K562 (cell line): ENCODE measurements around the gene NT5C2. TPM values are rescaled to one million over a fixed set of nuclear protein-coding genes. Genes with fewer than 3 reads are reported as not detected.

Source experiments
- ATAC-seq: fragments of 200-7000 bp; cut with Tn5 transposase; 3 replicates; pipeline ENCODE4 v1.9.1; 2020; ENCODE audit warnings: moderate library complexity
- BruUV-seq: library from RNA; stranded (reverse); fragments of 400-500 nt; replicated peaks from 2 replicates; lab custom pipeline; 2021; lab: Mats Ljungman, UMichigan
- CTCF ChIA-PET: fragments of 300-600 bp; formaldehyde crosslinking; extraction: SDS; loops from one replicate; lab custom pipeline; 2021; ENCODE audit warnings: low intra/inter-chr PET ratio; lab: Yijun Ruan, JAX
- POLR2A ChIA-PET: fragments of 300-600, 350-650 bp; sonication (Branson Sonifier 250); formaldehyde crosslinking; extraction: SDS; loops from one replicate; lab custom pipeline; 2021; ENCODE audit warnings: antibody characterized with exemption, inconsistent platforms; lab: Yijun Ruan, JAX
- DNase-seq, 4 experiments: peaks; one replicate each; pipeline versions ENCODE4 v3.0.0 to v3.0.0-alpha.2; 2011 to 2018; ENCODE audit warnings: low spot score in 3 of 4, mixed read lengths in 3 of 4; ENCODE audit errors: extremely low read depth in 1 of 4
- FAIRE-seq: peaks from 2 replicates; lab custom pipeline; 2011; peaks lifted over from hg19 to GRCh38; lab: Jason Lieb, UNC
- H2AFZ ChIP-seq: 2 replicates; pipeline ENCODE4 v1.6.0; 2011; ENCODE audit warnings: low read depth, low read length, control low read depth, inconsistent platforms
- H3K27ac ChIP-seq: fragments of 200-600 bp; 3 replicates; pipeline ENCODE4 v1.8.0; 2011; ENCODE audit warnings: low read depth, mild to moderate bottlenecking, control low read depth, inconsistent platforms, low read length, moderate library complexity, mixed read lengths; ENCODE audit errors: extremely low read depth
- H3K27me3 ChIP-seq, 2 experiments: fragments of 300-600 bp in 1 of 2; 2 replicates in 1 of 2; 3 replicates in 1 of 2; pipeline versions ENCODE4 v1.6.0 to v1.8.0; 2011; ENCODE audit warnings: inconsistent platforms in 2 of 2, low read length in 2 of 2, mild to moderate bottlenecking in 1 of 2, mixed read lengths in 1 of 2, moderate library complexity in 1 of 2; ENCODE audit not compliant: control insufficient read depth in 2 of 2, insufficient read depth in 2 of 2
- H3K36me3 ChIP-seq: fragments of 300-600 bp; 3 replicates; pipeline ENCODE4 v1.8.0; 2011; ENCODE audit warnings: mild to moderate bottlenecking, low read length, inconsistent platforms; ENCODE audit not compliant: control insufficient read depth, insufficient read depth
- H3K4me1 ChIP-seq, 2 experiments: fragments of 200-600 bp in 1 of 2; replicated peaks in 1 of 2; 2 replicates in 1 of 2; 3 replicates in 1 of 2; pipeline versions ENCODE4 v1.5.1 to v1.8.0; 2011; ENCODE audit warnings: inconsistent platforms in 2 of 2, low read length in 2 of 2, mild to moderate bottlenecking in 1 of 2, mixed read lengths in 1 of 2, moderate library complexity in 1 of 2; ENCODE audit not compliant: control insufficient read depth in 2 of 2, insufficient read depth in 2 of 2
- H3K4me2 ChIP-seq: 2 replicates; pipeline ENCODE4 v1.6.1; 2011; ENCODE audit warnings: low read length, control low read depth, inconsistent platforms, mixed read lengths; ENCODE audit not compliant: insufficient read depth
- H3K4me3 ChIP-seq: fragments of 200-600 bp; sonication (generic), shearing (Covaris generic); 2 replicates; pipeline ENCODE4 v1.5.1; 2016; ENCODE audit warnings: control low read depth, inconsistent platforms
- H3K79me2 ChIP-seq: fragments of 200-600 bp; 3 replicates; pipeline ENCODE4 v1.8.0; 2011; ENCODE audit warnings: low read length, inconsistent platforms; ENCODE audit not compliant: control insufficient read depth, insufficient read depth
- H3K9ac ChIP-seq, 2 experiments: 2 replicates each; pipeline versions ENCODE4 v1.6.0 to v1.6.1; 2011; ENCODE audit warnings: low read depth in 2 of 2, low read length in 2 of 2, control low read depth in 1 of 2, inconsistent platforms in 1 of 2, mild to moderate bottlenecking in 1 of 2, mixed read lengths in 1 of 2; ENCODE audit not compliant: insufficient read depth in 1 of 2
- H3K9me1 ChIP-seq: one replicate; pipeline ENCODE4 v1.6.0; 2011; ENCODE audit warnings: inconsistent platforms, mild to moderate bottlenecking, low read length, moderate library complexity; ENCODE audit not compliant: control insufficient read depth, insufficient read depth
- H3K9me3 ChIP-seq: replicated peaks from 2 replicates; pipeline ENCODE4 v1.5.1; 2011; ENCODE audit warnings: low read depth, low read length, inconsistent platforms; ENCODE audit not compliant: control insufficient read depth, insufficient read depth
- H4K20me1 ChIP-seq: replicated peaks from 2 replicates; pipeline ENCODE4 v1.6.1; 2011; ENCODE audit warnings: low read length, inconsistent platforms, mixed read lengths; ENCODE audit not compliant: control insufficient read depth, insufficient read depth
- BCOR ChIP-seq: fragments of 450-650 bp; IDR thresholded peaks from 2 replicates; pipeline ENCODE4 v1.6.1; 2016
- C11orf30 ChIP-seq: fragments of 450-650 bp; IDR thresholded peaks from 2 replicates; pipeline ENCODE4 v1.6.1; 2016; ENCODE audit warnings: low read depth, mild to moderate bottlenecking
- CHD1 ChIP-seq: fragments of 200-600 bp; sonication (generic); IDR thresholded peaks from one replicate; pipeline ENCODE4 v1.6.1; 2012; ENCODE audit warnings: mild to moderate bottlenecking, moderate library complexity, low read length, inconsistent platforms
- DMBX1 ChIP-seq: fragments of 250-450 bp; sonication (Bioruptor Pico); IDR thresholded peaks from 2 replicates; pipeline ENCODE4 v1.8.0; 2022; ENCODE audit warnings: inconsistent platforms, mild to moderate bottlenecking, moderate library complexity, borderline replicate concordance
- DPF2 ChIP-seq: fragments of 450-650 bp; IDR thresholded peaks from 2 replicates; pipeline ENCODE4 v1.6.1; 2016
- FOS ChIP-seq: IDR thresholded peaks from 3 replicates; pipeline ENCODE4 v1.6.1; 2011; ENCODE audit not compliant: insufficient read length; ENCODE audit errors: extremely low read depth
- JUN ChIP-seq, 2 experiments: sonication (generic) in 1 of 2; formaldehyde crosslinking in 1 of 2; IDR thresholded peaks; 2 replicates each; pipeline versions ENCODE4 v1.6.1 to v1.8.0; 2012 to 2022; ENCODE audit warnings: borderline replicate concordance in 2 of 2, mild to moderate bottlenecking in 2 of 2, improper control_type of control experiment in 1 of 2, low read depth in 1 of 2, low read length in 1 of 2, missing genetic modification reagents in 1 of 2
- MBD2 ChIP-seq: sonication (generic); IDR thresholded peaks from 2 replicates; pipeline ENCODE4 v1.6.1; 2016; ENCODE audit warnings: low read depth, borderline replicate concordance
- TFAM ChIP-seq: fragments of 250-450 bp; sonication (Bioruptor Pico); conservative IDR thresholded peaks from 2 replicates; pipeline ENCODE4 v1.5.0; 2021; ENCODE audit warnings: mild to moderate bottlenecking, moderate library complexity
- ZFP36 ChIP-seq: fragments of 150-350 bp; IDR thresholded peaks from 2 replicates; pipeline ENCODE4 v1.6.1; 2018; ENCODE audit warnings: low read length, low read depth; ENCODE audit not compliant: partially characterized antibody
- ZNF586 ChIP-seq: fragments of 450-650 bp; formaldehyde crosslinking; conservative IDR thresholded peaks from 2 replicates; pipeline ENCODE4 v1.4.0; 2020; ENCODE audit warnings: mild to moderate bottlenecking, moderate library complexity
- ZNF644 ChIP-seq: fragments of 200-800 bp; sonication (Bioruptor generic); IDR thresholded peaks from 2 replicates; pipeline ENCODE4 v1.6.1; 2016; ENCODE audit warnings: low read depth, missing genetic modification characterization, missing compliant biosample characterization
- ZSCAN29 ChIP-seq: fragments of 450-650 bp; IDR thresholded peaks from 2 replicates; pipeline ENCODE4 v1.6.1; 2017
- WGBS: fragments of 100-300 bp; shearing (Covaris generic); methylation state at CpG from one replicate; pipeline ENCODE4 v1.1.6; 2016; ENCODE audit warnings: low coverage, mixed read lengths; ENCODE audit not compliant: insufficient coverage; ENCODE audit errors: missing lambda C conversion rate; 5-methylcytosine and 5-hydroxymethylcytosine counted together
- in situ Hi-C: fragments of 300-500 bp; cut with MboI; formaldehyde crosslinking; loops from 4 replicates; pipeline ENCODE4 v1.15.0; 2018; ENCODE audit warnings: inconsistent platforms, mixed read lengths
- intact Hi-C: fragments of 100-400 bp; cut with micrococcal nuclease; formaldehyde crosslinking; loops from 2 replicates; pipeline ENCODE4 v1.14.2; 2022
- polyA plus RNA-seq, 8 experiments: library from polyadenylated mRNA; depleted of rRNA in 4 of 8; stranded (reverse) in 5 of 8; unstranded in 3 of 8; fragments of >200 nt; fragmentation: Nextera tagmentation in 2 of 8; fragmentation: Illumina TruSeq in 1 of 8; extraction: Ambion mirVana in 2 of 8; extraction: Trizol in 1 of 8; gene quantifications; 2 replicates each; pipeline versions ENCODE4 v1.2.1 to v1.2.3, GENCODE V29; 2011 to 2014; ENCODE audit warnings: inconsistent platforms in 1 of 8, missing spikeins in 1 of 8
- total RNA-seq, 7 experiments: library from RNA; depleted of rRNA in 6 of 7; stranded (reverse); fragments of >200 nt in 6 of 7; fragmentation: Illumina TruSeq in 2 of 7; extraction: Trizol in 2 of 7; gene quantifications; 2 replicates each; pipeline versions ENCODE4 v1.2.1 to v1.2.3, GENCODE V29; 2011 to 2021; ENCODE audit warnings: low replicate concordance in 1 of 7
- TF ChIP-seq, protein P1 (sequence below): fragments of 200-800 bp; sonication (Bioruptor generic); IDR thresholded peaks from 2 replicates; pipeline ENCODE4 v1.6.1; 2017; ENCODE audit warnings: missing genetic modification characterization, missing compliant biosample characterization
- TF ChIP-seq, protein P2 (sequence below): IDR thresholded peaks from 2 replicates; pipeline ENCODE4 v1.6.1; 2011; ENCODE audit warnings: borderline replicate concordance, low read depth, mild to moderate bottlenecking, moderate library complexity, low read length; ENCODE audit not compliant: insufficient read depth, poor library complexity, severe bottlenecking
- TF ChIP-seq, protein P3 (sequence below), 2 experiments: fragments of 200-800 bp in 1 of 2; sonication (Bioruptor generic) in 1 of 2; sonication (generic) in 1 of 2; formaldehyde crosslinking in 1 of 2; IDR thresholded peaks in 1 of 2; conservative IDR thresholded peaks in 1 of 2; 2 replicates each; pipeline versions ENCODE4 v1.5.0 to v1.6.1; 2016 to 2020; ENCODE audit warnings: missing compliant biosample characterization in 1 of 2, missing genetic modification characterization in 1 of 2, missing genetic modification reagents in 1 of 2

Gene NT5C2
- total and polyA plus RNA-seq, 9 of the 15 experiments (the other 6 are each of a cell fraction or from before 2014, with no cell fraction given), result 11.3 to 45.2 (median 27.7) TPM

DNA sequence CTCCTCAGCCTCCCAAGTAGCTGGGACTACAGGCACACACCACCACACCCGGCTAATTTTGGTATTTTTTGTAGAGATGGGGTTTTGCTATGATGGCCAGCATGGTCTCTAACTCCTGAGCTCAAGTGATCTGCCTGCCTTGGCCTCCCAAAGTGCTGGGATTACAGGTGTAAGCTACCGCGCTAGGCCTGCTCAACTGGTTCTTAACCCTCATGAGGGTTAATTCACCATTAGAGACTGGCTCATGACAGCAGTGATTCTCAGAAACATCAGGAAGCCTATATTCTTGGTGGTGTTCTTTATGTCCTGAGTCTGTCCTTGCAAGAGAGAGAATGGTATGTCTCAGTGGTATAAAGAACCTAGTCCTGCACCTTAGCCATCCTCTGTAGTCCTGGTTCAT is 10.4 kb upstream of the NT5C2 start (continued):
- TF ChIP-seq ZNF644 (no peak), CHD1 (no peak), C11orf30 (no peak), BCOR (no peak)
- TF ChIP-seq, protein P1, sequence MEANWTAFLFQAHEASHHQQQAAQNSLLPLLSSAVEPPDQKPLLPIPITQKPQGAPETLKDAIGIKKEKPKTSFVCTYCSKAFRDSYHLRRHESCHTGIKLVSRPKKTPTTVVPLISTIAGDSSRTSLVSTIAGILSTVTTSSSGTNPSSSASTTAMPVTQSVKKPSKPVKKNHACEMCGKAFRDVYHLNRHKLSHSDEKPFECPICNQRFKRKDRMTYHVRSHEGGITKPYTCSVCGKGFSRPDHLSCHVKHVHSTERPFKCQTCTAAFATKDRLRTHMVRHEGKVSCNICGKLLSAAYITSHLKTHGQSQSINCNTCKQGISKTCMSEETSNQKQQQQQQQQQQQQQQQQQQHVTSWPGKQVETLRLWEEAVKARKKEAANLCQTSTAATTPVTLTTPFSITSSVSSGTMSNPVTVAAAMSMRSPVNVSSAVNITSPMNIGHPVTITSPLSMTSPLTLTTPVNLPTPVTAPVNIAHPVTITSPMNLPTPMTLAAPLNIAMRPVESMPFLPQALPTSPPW, result no peak
- TF ChIP-seq, protein P2, sequence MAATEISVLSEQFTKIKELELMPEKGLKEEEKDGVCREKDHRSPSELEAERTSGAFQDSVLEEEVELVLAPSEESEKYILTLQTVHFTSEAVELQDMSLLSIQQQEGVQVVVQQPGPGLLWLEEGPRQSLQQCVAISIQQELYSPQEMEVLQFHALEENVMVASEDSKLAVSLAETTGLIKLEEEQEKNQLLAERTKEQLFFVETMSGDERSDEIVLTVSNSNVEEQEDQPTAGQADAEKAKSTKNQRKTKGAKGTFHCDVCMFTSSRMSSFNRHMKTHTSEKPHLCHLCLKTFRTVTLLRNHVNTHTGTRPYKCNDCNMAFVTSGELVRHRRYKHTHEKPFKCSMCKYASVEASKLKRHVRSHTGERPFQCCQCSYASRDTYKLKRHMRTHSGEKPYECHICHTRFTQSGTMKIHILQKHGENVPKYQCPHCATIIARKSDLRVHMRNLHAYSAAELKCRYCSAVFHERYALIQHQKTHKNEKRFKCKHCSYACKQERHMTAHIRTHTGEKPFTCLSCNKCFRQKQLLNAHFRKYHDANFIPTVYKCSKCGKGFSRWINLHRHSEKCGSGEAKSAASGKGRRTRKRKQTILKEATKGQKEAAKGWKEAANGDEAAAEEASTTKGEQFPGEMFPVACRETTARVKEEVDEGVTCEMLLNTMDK, result no peak

DNA sequence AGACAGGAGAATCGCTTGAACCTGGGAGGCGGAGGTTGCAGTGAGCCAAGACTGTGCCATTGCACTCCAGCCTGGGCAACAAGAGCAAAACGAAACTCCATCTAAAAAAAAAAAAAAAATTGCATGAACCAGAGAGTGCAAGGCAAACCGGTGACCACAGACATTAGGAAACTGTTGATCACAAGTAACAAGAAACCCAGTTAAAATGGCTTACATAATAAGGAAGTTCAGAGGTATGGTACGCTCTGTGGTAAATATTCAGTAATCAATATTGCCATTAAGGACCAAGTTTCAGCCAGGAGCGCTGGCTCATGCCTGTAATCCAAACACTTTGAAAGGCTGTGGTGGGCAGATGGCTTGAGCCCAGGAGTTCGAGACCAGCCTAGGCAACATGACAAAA is 9.2 kb upstream of the NT5C2 start:
- in situ Hi-C loops (no loop called here), intact Hi-C loops (no loop called here)
- H3K36me3 ChIP-seq, result no peaks in the 10 kb centered on the region
- WGBS, result 60% methylated on average over 7 of the region's 7 CpGs
- H3K4me3 ChIP-seq, result no peak overlapping the region
- ATAC-seq (no peak), FAIRE-seq (no peak), DNase-seq (no peak)
- H3K9me3 ChIP-seq, result no peaks in the 10 kb centered on the region
- H3K27me3 ChIP-seq, result no peaks in the 10 kb centered on the region
- BruUV-seq, result no TSS peak
- no peaks in the 10 kb centered on the region for H4K20me1 ChIP-seq
- POLR2A ChIA-PET, result no interaction called here
- H2AFZ ChIP-seq, result no peak overlapping the region
- no peaks in the 10 kb centered on the region for H3K79me2 ChIP-seq
- no peaks in the 10 kb centered on the region for H3K9me1 ChIP-seq
- CTCF ChIA-PET, result no interaction called here
- no peak overlapping the region for H3K4me2 ChIP-seq
- no peak overlapping the region for H3K27ac ChIP-seq
- H3K9ac ChIP-seq, result no peak overlapping the region
- H3K4me1 ChIP-seq, result peaks cover under 1 to 12% of the 10 kb centered on the region in 2 experiments; a peak in 3 of 5 replicates
- no peak for TF ChIP-seq FOS
- TF ChIP-seq ZNF586 (CRISPR knock-in tag), result no peak
- no peak for TF ChIP-seq JUN (IDR thresholded peaks at IDR 0.05; ENCODE audit: borderline replicate concordance, low read depth, low read length)
- TF ChIP-seq JUN (CRISPR knock-in tag; IDR thresholded peaks at IDR 0.05; ENCODE audit: borderline replicate concordance), result no peak
- no peak for TF ChIP-seq DMBX1
- no peak for TF ChIP-seq TFAM (CRISPR knock-in tag)
- TF ChIP-seq MBD2, result no peak
- TF ChIP-seq, protein P3, sequence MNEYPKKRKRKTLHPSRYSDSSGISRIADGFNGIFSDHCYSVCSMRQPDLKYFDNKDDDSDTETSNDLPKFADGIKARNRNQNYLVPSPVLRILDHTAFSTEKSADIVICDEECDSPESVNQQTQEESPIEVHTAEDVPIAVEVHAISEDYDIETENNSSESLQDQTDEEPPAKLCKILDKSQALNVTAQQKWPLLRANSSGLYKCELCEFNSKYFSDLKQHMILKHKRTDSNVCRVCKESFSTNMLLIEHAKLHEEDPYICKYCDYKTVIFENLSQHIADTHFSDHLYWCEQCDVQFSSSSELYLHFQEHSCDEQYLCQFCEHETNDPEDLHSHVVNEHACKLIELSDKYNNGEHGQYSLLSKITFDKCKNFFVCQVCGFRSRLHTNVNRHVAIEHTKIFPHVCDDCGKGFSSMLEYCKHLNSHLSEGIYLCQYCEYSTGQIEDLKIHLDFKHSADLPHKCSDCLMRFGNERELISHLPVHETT (CRISPR knock-in tag; conservative IDR thresholded peaks at IDR 0.05 in 1 of 2, IDR thresholded peaks at IDR 0.05 in 1 of 2), result no peak
- TF ChIP-seq DPF2, result no peak
- TF ChIP-seq ZFP36, result no peak
- no peak for TF ChIP-seq ZSCAN29
